Gastrocnemius medialis (tissue), 4 donors: ENCODE data around the gene PPM1L. TPM values are rescaled to one million over a fixed set of nuclear protein-coding genes. Genes with fewer than 3 reads are reported as not detected.

Experiments used
- ATAC-seq, 2 donors: fragments of 150-250 bp; one replicate each; pipeline ENCODE4 v1.9.1; 2016
- DNase-seq, 2 donors: peaks; one replicate each; pipeline ENCODE4 v3.0.0-alpha.2; 2019
- H3K27ac ChIP-seq, 4 donors: fragments of 200-600 bp; sonication (generic); 1 replicate in 1 of 4; 2 replicates in 3 of 4; pipeline ENCODE4 v1.5.1; 2016 to 2018; ENCODE audit warnings: mild to moderate bottlenecking in 2 of 4, moderate library complexity in 1 of 4
- H3K27me3 ChIP-seq, 3 donors: fragments of 200-600 bp; sonication (generic) in 2 of 3; 1 replicate in 1 of 3; 2 replicates in 2 of 3; pipeline versions ENCODE4 v1.5.1 to v1.6.0; 2016 to 2019; ENCODE audit warnings: mild to moderate bottlenecking in 1 of 3, moderate library complexity in 1 of 3
- H3K36me3 ChIP-seq, 2 donors: fragments of 200-600 bp; sonication (generic) in 1 of 2; one replicate each; pipeline ENCODE4 v1.5.1; 2017 to 2018
- H3K4me1 ChIP-seq, 2 donors: fragments of 200-600 bp; sonication (generic) in 1 of 2; one replicate each; pipeline ENCODE4 v1.5.1; 2016 to 2017; ENCODE audit warnings: mild to moderate bottlenecking in 2 of 2
- H3K4me3 ChIP-seq, 4 donors: fragments of 200-600 bp; sonication (generic) in 3 of 4; 1 replicate in 1 of 4; 2 replicates in 3 of 4; pipeline ENCODE4 v1.5.1; 2016 to 2019; ENCODE audit warnings: mild to moderate bottlenecking in 2 of 4
- H3K9me3 ChIP-seq, 3 donors: fragments of 200-600 bp; sonication (generic) in 2 of 3; 1 replicate in 1 of 3; 2 replicates in 2 of 3; pipeline ENCODE4 v1.5.1; 2016 to 2019
- POLR2A ChIP-seq, 2 donors: fragments of 450-650 bp; IDR thresholded peaks; one replicate each; pipeline ENCODE4 v1.6.1; 2017; ENCODE audit warnings: antibody characterized with exemption in 2 of 2, mild to moderate bottlenecking in 2 of 2, moderate library complexity in 2 of 2
- in situ Hi-C, 4 donors: fragments of 200-750 bp; cut with MboI; loops; one replicate each; pipeline versions ENCODE4 v1.15.0 to v1.8.0; 2017; ENCODE audit warnings: low sequenced_read_pairs in 4 of 4
- intact Hi-C: fragments of 100-400 bp; cut with DNase I; formaldehyde crosslinking; loops from one replicate; pipeline ENCODE4 v1.15.1; 2023; ENCODE audit warnings: low total_unique reads
- total RNA-seq, 4 donors: library from RNA; depleted of rRNA; stranded (reverse); fragments of >200 nt; gene quantifications; one replicate each; pipeline versions ENCODE4 v1.1.0 to v1.2.3, GENCODE V29; 2016
- TF ChIP-seq, protein P1 (sequence below), 5 experiments: fragments of 450-650 bp in 3 of 5; fragments of 200-600 bp in 2 of 5; sonication (generic) in 2 of 5; IDR thresholded peaks in 4 of 5; conservative IDR thresholded peaks in 1 of 5; 1 replicate in 4 of 5; 2 replicates in 1 of 5; pipeline ENCODE4 v1.5.1; 2016 to 2019; ENCODE audit warnings: antibody characterized with exemption in 5 of 5, mild to moderate bottlenecking in 3 of 5, moderate library complexity in 3 of 5

The PPM1L gene
- total RNA-seq, 4 donors from 2014 or later, result 85.0 to 243 (median 122) TPM

DNA sequence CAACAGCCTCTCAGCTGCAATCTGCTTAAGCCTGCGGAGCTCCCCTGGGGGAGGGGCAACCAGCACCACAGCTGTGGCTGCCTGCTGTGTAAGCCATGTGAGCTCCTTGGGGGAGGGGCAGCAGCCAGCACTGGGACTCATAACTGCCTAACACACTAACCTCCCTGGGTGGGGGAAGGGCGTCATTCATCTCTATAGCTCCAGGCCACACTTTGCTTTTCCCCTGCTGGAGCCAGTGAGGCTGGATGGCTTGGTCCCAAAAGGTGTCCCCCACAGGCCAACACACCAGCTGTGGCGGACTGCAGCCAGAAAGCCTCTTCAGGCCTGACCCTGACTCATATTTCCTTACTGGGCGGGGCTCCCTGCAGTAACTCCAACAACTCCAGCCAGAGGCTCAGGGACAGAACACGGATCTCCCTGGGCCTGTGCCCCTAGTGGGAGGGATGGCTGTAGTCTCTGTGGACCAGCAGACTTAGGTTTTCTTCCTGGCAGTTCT lies 129.8 kb downstream of the PPM1L start:
- Histone ChIP-seq H3K4me1 (peaks cover 47 to 51% of the 10 kb centered on the region in 2 donors), H3K36me3 (no peaks in the 10 kb centered on the region), H3K4me3 (peak overlapping the region in 2 of 4 donors; percentile 3 to 42), H3K27ac (peak overlapping the region; percentile 82 to 91 (median 84)), H3K27me3 (no peaks in the 10 kb centered on the region), H3K9me3 (no peaks in the 10 kb centered on the region)
- TF ChIP-seq POLR2A (IDR thresholded peaks at IDR 0.05), result no peak
- TF ChIP-seq, protein P1, sequence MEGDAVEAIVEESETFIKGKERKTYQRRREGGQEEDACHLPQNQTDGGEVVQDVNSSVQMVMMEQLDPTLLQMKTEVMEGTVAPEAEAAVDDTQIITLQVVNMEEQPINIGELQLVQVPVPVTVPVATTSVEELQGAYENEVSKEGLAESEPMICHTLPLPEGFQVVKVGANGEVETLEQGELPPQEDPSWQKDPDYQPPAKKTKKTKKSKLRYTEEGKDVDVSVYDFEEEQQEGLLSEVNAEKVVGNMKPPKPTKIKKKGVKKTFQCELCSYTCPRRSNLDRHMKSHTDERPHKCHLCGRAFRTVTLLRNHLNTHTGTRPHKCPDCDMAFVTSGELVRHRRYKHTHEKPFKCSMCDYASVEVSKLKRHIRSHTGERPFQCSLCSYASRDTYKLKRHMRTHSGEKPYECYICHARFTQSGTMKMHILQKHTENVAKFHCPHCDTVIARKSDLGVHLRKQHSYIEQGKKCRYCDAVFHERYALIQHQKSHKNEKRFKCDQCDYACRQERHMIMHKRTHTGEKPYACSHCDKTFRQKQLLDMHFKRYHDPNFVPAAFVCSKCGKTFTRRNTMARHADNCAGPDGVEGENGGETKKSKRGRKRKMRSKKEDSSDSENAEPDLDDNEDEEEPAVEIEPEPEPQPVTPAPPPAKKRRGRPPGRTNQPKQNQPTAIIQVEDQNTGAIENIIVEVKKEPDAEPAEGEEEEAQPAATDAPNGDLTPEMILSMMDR (IDR thresholded peaks at IDR 0.05 in 4 of 5, conservative IDR thresholded peaks at IDR 0.05 in 1 of 5), result peak; percentile 23 to 57 (median 41)
- in situ Hi-C loops (loop anchor here in 1 of 4 donors (5.0 kb wide), 1 partner anchor 79 kb away; no protein-coding TSS in a partner anchor), intact Hi-C loops (loop anchor here (2.0 to 10.0 kb wide), 4 partner anchors 15 to 321 kb away; partner anchors contain the start of genes KPNA4 and PPM1L)
- ATAC-seq (peak; percentile 94 to 96), DNase-seq (peak; percentile 97 to 100)

DNA sequence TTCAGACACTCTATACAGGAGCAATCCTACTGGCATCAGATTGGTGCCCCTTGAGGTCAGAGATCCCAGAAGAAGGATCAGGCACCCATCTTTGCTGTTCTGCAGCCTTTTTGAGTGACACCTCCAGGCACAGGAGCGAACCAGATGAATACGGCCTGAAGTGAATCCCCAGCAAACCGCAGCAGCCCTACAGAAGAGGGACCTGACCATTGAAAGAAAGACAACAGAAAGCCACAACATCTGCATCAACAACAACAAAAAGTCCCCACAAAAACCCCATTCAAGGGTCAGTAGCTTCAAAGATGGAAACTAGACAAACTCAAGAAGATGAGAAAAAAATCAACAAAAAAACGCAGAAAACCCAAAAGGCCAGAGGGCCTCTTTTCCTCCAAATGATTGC lies 130.4 kb downstream of the PPM1L start:
- H3K4me1 ChIP-seq, result peaks cover 47 to 48% of the 10 kb centered on the region in 2 donors
- no peak for TF ChIP-seq POLR2A (IDR thresholded peaks at IDR 0.05)
- TF ChIP-seq, protein P1 (IDR thresholded peaks at IDR 0.05 in 4 of 5, conservative IDR thresholded peaks at IDR 0.05 in 1 of 5), result no peak
- ATAC-seq (no peak), DNase-seq (no peak)
- H3K27me3 ChIP-seq, result no peaks in the 10 kb centered on the region
- no peaks in the 10 kb centered on the region for H3K36me3 ChIP-seq
- in situ Hi-C loops (loop anchor here in 1 of 4 donors (5.0 kb wide), 1 partner anchor 79 kb away; no protein-coding TSS in a partner anchor), intact Hi-C loops (loop anchor here (2.0 to 10.0 kb wide), 3 partner anchors 41 to 322 kb away; partner anchors contain the start of genes KPNA4 and PPM1L)
- no peaks in the 10 kb centered on the region for H3K9me3 ChIP-seq
- peak overlapping the region; percentile 82 to 91 (median 84) for H3K27ac ChIP-seq
- H3K4me3 ChIP-seq, result no peak overlapping the region

DNA sequence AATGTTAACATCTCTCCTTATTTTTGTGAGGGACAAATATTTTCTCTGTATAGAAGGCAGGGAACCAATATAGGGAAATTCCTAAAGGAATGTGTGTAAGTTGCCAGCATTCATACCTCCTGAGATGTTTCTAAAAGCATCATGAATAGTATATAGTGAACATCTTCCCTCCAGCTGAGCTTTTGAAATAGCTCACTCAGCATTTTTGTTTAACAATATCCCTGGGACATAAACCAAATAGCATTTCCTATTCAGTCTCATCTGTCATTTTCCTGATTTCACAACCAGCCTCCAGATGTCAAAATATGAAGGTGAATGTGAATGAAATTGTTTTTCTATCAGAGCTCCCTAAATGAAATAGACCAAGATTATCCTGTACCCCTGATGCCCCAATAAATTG lies 137.2 kb downstream of the PPM1L start:
- no peak overlapping the region for H3K4me3 ChIP-seq
- TF ChIP-seq POLR2A (IDR thresholded peaks at IDR 0.05), result no peak
- TF ChIP-seq, protein P1 (IDR thresholded peaks at IDR 0.05 in 4 of 5, conservative IDR thresholded peaks at IDR 0.05 in 1 of 5), result no peak
- in situ Hi-C loops, result no loop called here
- H3K9me3 ChIP-seq, result no peaks in the 10 kb centered on the region
- no peak overlapping the region for H3K27ac ChIP-seq
- no peaks in the 10 kb centered on the region for H3K27me3 ChIP-seq
- intact Hi-C loops, result no loop called here
- peak in 1 of 2 donors; percentile 44 for ATAC-seq
- H3K4me1 ChIP-seq, result peaks cover 0 to 16% of the 10 kb centered on the region in 2 donors
- no peaks in the 10 kb centered on the region for H3K36me3 ChIP-seq
- no peak for DNase-seq

DNA sequence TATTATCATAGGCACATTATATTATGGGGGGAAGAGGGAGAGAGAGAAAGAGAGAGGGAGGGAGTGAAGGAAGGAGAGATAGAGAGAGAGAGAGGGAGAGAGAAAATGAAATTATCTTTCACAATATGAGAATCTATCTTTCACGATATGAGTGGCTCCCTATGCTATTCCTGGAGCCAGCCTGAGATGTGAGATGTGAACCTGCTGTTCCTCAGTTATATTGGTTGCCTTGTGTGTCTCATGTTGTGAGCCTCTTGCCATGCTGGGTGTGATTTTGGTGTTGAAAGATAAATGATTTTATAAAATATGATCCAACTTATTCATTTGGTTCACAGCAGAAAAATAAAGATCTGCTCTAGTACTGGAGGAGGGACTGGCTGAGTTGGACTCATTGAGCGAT lies 148.7 kb downstream of the PPM1L start:
- no peaks in the 10 kb centered on the region for H3K36me3 ChIP-seq
- in situ Hi-C loops, result no loop called here
- intact Hi-C loops, result no loop called here
- H3K27ac ChIP-seq, result no peak overlapping the region
- no peak overlapping the region for H3K4me3 ChIP-seq
- ATAC-seq (peak in 1 of 2 donors; percentile 33), DNase-seq (no peak)
- TF ChIP-seq, protein P1 (IDR thresholded peaks at IDR 0.05 in 4 of 5, conservative IDR thresholded peaks at IDR 0.05 in 1 of 5), result no peak
- no peak for TF ChIP-seq POLR2A (IDR thresholded peaks at IDR 0.05)
- peaks cover 8 to 30% of the 10 kb centered on the region in 2 donors for H3K4me1 ChIP-seq
- no peaks in the 10 kb centered on the region for H3K9me3 ChIP-seq
- no peaks in the 10 kb centered on the region for H3K27me3 ChIP-seq
